Measurements from ENCODE around the gene TSEN34.

TSEN34 gene

DNA sequence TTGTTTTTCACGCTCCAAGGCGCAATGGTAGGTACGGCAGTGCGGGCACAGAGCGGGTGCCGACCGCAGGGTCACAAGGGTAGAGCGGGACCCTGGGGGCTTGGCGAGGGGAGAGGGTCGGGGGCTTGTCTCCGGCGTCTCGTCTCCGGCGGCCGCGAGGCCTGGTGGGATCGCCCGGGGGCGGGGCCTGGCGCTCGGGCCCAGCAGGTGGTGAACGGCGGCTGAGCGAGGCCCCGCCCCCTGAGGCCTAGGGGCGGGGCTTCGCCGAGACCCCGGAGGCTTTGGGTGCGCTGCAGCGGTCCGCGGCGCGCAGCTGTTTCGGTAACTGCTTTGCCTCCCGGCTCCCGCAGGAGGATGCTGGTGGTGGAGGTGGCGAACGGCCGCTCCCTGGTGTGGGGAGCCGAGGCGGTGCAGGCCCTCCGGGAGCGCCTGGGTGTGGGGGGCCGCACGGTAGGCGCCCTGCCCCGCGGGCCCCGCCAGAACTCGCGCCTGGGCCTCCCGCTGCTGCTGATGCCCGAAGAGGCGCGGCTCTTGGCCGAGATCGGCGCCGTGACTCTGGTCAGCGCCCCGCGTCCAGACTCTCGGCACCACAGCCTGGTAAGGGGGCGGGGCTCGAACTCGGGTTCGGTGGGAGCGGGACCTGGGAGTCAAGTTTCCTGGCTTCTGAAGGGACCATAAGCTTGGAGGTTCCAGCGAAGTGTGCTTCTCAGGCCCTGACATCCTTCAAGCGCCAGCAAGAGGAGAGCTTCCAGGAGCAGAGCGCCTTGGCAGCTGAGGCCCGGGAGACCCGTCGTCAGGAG is at the start of gene TSEN34 (continued):
- TF ChIP-seq ZNF624 (tag by site-specific recombination; IDR thresholded peaks at IDR 0.05) (no peak), ZNF324 (tag by site-specific recombination; IDR thresholded peaks at IDR 0.05) (no peak), ZNF138 (tag by site-specific recombination; IDR thresholded peaks at IDR 0.05; ENCODE audit: borderline replicate concordance) (no peak), MYNN (tag by site-specific recombination; IDR thresholded peaks at IDR 0.05; ENCODE audit: borderline replicate concordance) (no peak), ZNF184 (tag by site-specific recombination; IDR thresholded peaks at IDR 0.05) (no peak), SP3 (tag by site-specific recombination; IDR thresholded peaks at IDR 0.05) (peak; percentile 86), ZNF394 (tag by site-specific recombination; IDR thresholded peaks at IDR 0.05; ENCODE audit: borderline replicate concordance) (no peak), ZNF10 (tag by site-specific recombination; IDR thresholded peaks at IDR 0.05) (peak; percentile 52; the same call in 1 of the 2 replicates), ZNF169 (tag by site-specific recombination; IDR thresholded peaks at IDR 0.05) (no peak), ZNF560 (tag by site-specific recombination; IDR thresholded peaks at IDR 0.05; ENCODE audit: borderline replicate concordance) (no peak), ZNF423 (tag by site-specific recombination; IDR thresholded peaks at IDR 0.05) (peak; percentile 70; the same call in 1 of the 2 replicates), ZNF146 (tag by site-specific recombination; IDR thresholded peaks at IDR 0.05) (no peak), ZNF558 (tag by site-specific recombination; IDR thresholded peaks at IDR 0.05) (no peak), ZNF521 (tag by site-specific recombination; IDR thresholded peaks at IDR 0.05) (no peak), ZNF555 (tag by site-specific recombination; conservative IDR thresholded peaks at IDR 0.05) (no peak), TCF7L2 (IDR thresholded peaks at IDR 0.05; ENCODE audit: borderline replicate concordance, low read depth, low read length) (no peak), EGR2 (tag by site-specific recombination; IDR thresholded peaks at IDR 0.05; ENCODE audit: low read depth) (peak; percentile 52; the same call in 1 of the 2 replicates), SP7 (tag by site-specific recombination; IDR thresholded peaks at IDR 0.05) (peak; percentile 40), GLI2 (tag by site-specific recombination; IDR thresholded peaks at IDR 0.05; ENCODE audit: borderline replicate concordance, low read depth) (no peak), ZBTB20 (tag by site-specific recombination; IDR thresholded peaks at IDR 0.05) (peak; percentile 80)
- TF ChIP-seq, protein P1, sequence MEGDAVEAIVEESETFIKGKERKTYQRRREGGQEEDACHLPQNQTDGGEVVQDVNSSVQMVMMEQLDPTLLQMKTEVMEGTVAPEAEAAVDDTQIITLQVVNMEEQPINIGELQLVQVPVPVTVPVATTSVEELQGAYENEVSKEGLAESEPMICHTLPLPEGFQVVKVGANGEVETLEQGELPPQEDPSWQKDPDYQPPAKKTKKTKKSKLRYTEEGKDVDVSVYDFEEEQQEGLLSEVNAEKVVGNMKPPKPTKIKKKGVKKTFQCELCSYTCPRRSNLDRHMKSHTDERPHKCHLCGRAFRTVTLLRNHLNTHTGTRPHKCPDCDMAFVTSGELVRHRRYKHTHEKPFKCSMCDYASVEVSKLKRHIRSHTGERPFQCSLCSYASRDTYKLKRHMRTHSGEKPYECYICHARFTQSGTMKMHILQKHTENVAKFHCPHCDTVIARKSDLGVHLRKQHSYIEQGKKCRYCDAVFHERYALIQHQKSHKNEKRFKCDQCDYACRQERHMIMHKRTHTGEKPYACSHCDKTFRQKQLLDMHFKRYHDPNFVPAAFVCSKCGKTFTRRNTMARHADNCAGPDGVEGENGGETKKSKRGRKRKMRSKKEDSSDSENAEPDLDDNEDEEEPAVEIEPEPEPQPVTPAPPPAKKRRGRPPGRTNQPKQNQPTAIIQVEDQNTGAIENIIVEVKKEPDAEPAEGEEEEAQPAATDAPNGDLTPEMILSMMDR (tag by site-specific recombination; IDR thresholded peaks at IDR 0.05), result no peak
- TF ChIP-seq, protein P2, sequence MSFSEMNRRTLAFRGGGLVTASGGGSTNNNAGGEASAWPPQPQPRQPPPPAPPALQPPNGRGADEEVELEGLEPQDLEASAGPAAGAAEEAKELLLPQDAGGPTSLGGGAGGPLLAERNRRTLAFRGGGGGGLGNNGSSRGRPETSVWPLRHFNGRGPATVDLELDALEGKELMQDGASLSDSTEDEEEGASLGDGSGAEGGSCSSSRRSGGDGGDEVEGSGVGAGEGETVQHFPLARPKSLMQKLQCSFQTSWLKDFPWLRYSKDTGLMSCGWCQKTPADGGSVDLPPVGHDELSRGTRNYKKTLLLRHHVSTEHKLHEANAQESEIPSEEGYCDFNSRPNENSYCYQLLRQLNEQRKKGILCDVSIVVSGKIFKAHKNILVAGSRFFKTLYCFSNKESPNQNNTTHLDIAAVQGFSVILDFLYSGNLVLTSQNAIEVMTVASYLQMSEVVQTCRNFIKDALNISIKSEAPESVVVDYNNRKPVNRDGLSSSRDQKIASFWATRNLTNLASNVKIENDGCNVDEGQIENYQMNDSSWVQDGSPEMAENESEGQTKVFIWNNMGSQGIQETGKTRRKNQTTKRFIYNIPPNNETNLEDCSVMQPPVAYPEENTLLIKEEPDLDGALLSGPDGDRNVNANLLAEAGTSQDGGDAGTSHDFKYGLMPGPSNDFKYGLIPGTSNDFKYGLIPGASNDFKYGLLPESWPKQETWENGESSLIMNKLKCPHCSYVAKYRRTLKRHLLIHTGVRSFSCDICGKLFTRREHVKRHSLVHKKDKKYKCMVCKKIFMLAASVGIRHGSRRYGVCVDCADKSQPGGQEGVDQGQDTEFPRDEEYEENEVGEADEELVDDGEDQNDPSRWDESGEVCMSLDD (tag by site-specific recombination; IDR thresholded peaks at IDR 0.05), result no peak
- TF ChIP-seq, protein P3, sequence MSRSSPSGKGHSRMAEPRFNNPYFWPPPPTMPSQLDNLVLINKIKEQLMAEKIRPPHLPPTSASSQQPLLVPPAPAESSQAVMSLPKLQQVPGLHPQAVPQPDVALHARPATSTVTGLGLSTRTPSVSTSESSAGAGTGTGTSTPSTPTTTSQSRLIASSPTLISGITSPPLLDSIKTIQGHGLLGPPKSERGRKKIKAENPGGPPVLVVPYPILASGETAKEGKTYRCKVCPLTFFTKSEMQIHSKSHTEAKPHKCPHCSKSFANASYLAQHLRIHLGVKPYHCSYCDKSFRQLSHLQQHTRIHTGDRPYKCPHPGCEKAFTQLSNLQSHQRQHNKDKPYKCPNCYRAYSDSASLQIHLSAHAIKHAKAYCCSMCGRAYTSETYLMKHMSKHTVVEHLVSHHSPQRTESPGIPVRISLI (tag by site-specific recombination; IDR thresholded peaks at IDR 0.05), result no peak
- TF ChIP-seq, protein P4, sequence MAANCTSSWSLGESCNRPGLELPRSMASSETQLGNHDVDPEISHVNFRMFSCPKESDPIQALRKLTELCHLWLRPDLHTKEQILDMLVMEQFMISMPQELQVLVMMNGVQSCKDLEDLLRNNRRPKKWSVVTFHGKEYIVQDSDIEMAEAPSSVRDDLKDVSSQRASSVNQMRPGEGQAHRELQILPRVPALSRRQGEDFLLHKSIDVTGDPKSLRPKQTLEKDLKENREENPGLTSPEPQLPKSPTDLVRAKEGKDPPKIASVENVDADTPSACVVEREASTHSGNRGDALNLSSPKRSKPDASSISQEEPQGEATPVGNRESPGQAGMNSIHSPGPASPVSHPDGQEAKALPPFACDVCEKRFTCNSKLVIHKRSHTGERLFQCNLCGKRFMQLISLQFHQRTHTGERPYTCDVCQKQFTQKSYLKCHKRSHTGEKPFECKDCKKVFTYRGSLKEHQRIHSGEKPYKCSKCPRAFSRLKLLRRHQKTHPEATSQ (tag by site-specific recombination; IDR thresholded peaks at IDR 0.05), result 0 out of 2 replicates have a peak, but pooled peaks have one; percentile 60
- TF ChIP-seq, protein P5, sequence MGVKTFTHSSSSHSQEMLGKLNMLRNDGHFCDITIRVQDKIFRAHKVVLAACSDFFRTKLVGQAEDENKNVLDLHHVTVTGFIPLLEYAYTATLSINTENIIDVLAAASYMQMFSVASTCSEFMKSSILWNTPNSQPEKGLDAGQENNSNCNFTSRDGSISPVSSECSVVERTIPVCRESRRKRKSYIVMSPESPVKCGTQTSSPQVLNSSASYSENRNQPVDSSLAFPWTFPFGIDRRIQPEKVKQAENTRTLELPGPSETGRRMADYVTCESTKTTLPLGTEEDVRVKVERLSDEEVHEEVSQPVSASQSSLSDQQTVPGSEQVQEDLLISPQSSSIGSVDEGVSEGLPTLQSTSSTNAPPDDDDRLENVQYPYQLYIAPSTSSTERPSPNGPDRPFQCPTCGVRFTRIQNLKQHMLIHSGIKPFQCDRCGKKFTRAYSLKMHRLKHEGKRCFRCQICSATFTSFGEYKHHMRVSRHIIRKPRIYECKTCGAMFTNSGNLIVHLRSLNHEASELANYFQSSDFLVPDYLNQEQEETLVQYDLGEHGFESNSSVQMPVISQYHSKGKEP (tag by site-specific recombination; IDR thresholded peaks at IDR 0.05), result no peak
- TF ChIP-seq, protein P6, sequence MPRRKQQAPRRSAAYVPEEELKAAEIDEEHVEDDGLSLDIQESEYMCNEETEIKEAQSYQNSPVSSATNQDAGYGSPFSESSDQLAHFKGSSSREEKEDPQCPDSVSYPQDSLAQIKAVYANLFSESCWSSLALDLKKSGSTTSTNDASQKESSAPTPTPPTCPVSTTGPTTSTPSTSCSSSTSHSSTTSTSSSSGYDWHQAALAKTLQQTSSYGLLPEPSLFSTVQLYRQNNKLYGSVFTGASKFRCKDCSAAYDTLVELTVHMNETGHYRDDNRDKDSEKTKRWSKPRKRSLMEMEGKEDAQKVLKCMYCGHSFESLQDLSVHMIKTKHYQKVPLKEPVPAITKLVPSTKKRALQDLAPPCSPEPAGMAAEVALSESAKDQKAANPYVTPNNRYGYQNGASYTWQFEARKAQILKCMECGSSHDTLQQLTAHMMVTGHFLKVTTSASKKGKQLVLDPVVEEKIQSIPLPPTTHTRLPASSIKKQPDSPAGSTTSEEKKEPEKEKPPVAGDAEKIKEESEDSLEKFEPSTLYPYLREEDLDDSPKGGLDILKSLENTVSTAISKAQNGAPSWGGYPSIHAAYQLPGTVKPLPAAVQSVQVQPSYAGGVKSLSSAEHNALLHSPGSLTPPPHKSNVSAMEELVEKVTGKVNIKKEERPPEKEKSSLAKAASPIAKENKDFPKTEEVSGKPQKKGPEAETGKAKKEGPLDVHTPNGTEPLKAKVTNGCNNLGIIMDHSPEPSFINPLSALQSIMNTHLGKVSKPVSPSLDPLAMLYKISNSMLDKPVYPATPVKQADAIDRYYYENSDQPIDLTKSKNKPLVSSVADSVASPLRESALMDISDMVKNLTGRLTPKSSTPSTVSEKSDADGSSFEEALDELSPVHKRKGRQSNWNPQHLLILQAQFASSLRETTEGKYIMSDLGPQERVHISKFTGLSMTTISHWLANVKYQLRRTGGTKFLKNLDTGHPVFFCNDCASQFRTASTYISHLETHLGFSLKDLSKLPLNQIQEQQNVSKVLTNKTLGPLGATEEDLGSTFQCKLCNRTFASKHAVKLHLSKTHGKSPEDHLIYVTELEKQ (tag by site-specific recombination; IDR thresholded peaks at IDR 0.05; ENCODE audit: borderline replicate concordance), result no peak

Measured in HEK293 (cell line).